ENCODE results near the gene HSD11B1L.

The HSD11B1L gene

GRCh38 chr19:5680437-5681368 lies at the start of gene HSD11B1L, which contains the start of gene MICOS13:
HSD11B1L (plus strand) TSS chr19:5681027; CDS start chr19:5684833, 3,806 bp downstream.
MICOS13 (minus strand) TSS chr19:5680516; CDS start chr19:5680486, 30 bp downstream.
- TF ChIP-seq ZNF274 (IDR thresholded peaks at IDR 0.05; ENCODE audit: low read depth, low read length) = no peak
- H3K4me3 ChIP-seq (ENCODE audit: low read length) = peak within 1 kb of the TSS; percentile 85

GRCh38 chr19:5631567-5632240 lies 49.1 kb upstream of the HSD11B1L start:
- TF ChIP-seq ZNF274 (IDR thresholded peaks at IDR 0.05; ENCODE audit: low read depth, low read length) = no peak

DNA sequence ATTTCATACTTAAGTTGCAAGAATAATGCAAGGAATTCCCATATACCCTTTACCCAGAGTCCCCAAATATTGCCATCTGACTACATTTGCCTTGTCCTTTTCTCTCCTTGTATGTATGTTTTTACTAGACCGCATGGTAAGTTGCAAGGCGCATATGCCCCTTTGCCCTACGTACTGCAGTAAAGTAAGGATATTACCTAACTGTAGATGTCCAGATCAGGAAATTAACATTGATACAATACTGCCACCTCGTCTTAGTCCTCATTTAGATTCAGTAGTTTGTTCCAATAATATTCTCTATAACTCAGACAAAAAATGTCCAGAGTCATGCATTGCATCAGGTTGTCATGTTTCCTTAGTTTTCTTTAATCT lies 48.6 kb upstream of the HSD11B1L start:
- no peak for TF ChIP-seq ZNF274 (IDR thresholded peaks at IDR 0.05; ENCODE audit: low read depth, low read length)
- H3K4me3 ChIP-seq (ENCODE audit: low read length) = no peak overlapping the region

More at GRCh38 chr19:5631567-5632240, 49.1 kb upstream of the HSD11B1L start:
- H3K4me3 ChIP-seq (ENCODE audit: low read length) = no peak overlapping the region

GRCh38 chr19:5632657-5633056 lies 48.2 kb upstream of the HSD11B1L start:
- H3K4me3 ChIP-seq (ENCODE audit: low read length) = no peak overlapping the region
- no peak for TF ChIP-seq ZNF274 (IDR thresholded peaks at IDR 0.05; ENCODE audit: low read depth, low read length)

DNA sequence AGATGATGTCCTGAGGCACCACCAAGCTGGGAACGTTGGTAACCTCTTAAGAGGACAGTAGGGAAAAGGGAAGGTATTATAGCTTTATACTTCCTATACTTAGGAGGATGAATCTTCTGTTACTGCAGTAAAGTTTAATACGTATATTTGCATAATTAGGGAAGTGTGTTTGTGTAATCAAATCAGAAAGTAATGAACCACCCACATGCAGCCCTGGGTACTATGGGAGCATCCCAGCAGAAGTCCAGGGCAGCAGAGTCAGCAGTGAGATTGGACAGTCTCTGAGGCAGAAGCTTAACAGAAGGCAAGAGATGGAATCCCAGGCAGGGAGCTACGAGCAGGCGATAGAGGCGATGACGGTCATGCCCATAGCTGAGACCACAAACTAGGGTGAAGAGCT lies 45.4 kb upstream of the HSD11B1L start:
- H3K4me3 ChIP-seq (ENCODE audit: low read length) = no peak overlapping the region
- no peak for TF ChIP-seq ZNF274 (IDR thresholded peaks at IDR 0.05; ENCODE audit: low read depth, low read length)

DNA sequence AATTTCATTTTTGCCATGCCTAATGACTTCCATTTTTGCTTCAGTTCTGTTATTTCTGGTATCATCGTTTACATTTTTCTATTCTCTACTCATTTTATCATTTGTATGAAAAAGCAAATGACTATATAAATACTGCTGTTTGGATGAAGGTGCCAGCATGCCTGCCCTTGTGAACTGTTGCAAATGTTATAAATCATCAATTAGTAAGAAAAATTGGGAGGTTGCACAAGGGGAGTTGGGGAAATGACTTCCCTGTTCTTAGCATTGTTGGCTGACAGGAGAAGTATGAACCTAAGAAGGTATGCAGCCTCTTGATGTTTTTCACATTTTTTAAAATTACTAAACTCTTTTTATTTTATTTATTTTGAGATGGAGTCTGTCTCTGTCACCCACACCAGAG lies 42.9 kb upstream of the HSD11B1L start:
- TF ChIP-seq ZNF274 (IDR thresholded peaks at IDR 0.05; ENCODE audit: low read depth, low read length) = no peak
- H3K4me3 ChIP-seq (ENCODE audit: low read length) = no peak overlapping the region

DNA sequence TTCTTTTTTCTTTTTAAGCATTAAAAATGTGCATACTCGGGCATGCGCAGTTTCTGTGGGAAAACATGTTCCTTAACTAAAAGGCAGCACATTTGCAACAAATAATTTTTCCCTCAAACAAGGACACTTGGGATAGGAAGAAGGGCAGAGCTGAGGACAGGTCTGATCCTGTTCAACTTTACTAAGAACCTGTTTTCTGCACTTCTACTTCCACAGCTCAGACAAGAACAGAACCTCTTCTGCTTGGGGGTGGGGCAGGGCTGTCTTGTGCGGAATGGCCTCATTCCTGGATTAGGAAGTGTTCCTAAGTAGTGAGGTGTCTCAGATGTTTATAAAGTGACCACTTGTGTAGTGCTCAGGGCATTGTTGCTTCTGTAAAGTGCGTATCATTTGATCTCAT lies 39.7 kb upstream of the HSD11B1L start:
- no peak overlapping the region for H3K4me3 ChIP-seq (ENCODE audit: low read length)
- no peak for TF ChIP-seq ZNF274 (IDR thresholded peaks at IDR 0.05; ENCODE audit: low read depth, low read length)

DNA sequence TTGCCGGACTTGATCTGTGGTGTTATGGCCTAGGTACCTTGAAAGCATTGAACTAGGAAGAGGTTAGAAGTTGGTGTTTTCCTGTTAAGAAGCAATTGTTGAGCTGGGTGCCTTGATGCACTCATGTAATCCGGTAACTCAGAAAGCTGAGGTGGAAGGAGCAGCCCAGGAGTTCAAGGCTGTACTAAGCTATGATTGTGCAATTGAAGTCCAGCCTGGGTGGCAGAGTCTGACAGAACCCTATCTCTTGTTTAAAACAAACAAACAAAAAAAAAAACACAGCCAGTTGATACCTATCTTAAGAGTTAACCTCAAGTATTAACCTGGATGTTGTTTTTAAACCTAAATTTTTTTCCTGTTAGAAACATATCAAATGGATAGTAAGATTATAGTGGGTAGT lies 38.6 kb upstream of the HSD11B1L start:
- no peak overlapping the region for H3K4me3 ChIP-seq (ENCODE audit: low read length)
- TF ChIP-seq ZNF274 (IDR thresholded peaks at IDR 0.05; ENCODE audit: low read depth, low read length) = no peak

GRCh38 chr19:5643060-5643459 lies 37.8 kb upstream of the HSD11B1L start:
- no peak overlapping the region for H3K4me3 ChIP-seq (ENCODE audit: low read length)
- no peak for TF ChIP-seq ZNF274 (IDR thresholded peaks at IDR 0.05; ENCODE audit: low read depth, low read length)

DNA sequence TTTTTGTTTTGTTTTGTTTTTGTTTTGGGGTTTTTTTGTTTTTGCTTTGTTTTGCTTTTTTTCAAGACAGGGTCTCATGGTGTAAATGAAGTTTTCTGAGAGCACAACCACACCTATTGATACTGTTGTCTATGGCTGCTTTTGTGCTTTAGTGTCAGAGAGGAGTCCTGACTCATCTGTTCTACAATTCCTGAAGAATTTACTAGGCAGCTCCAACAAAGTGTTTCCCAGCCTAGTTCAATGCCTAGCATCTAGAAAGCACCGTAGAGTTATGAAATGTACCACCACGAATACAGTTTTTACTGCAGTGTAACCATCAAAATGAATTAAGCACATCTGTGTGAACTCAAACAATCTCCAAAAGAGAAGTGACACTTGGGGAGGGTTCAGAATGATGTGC lies 36.8 kb upstream of the HSD11B1L start:
- no peak for TF ChIP-seq ZNF274 (IDR thresholded peaks at IDR 0.05; ENCODE audit: low read depth, low read length)
- no peak overlapping the region for H3K4me3 ChIP-seq (ENCODE audit: low read length)

DNA sequence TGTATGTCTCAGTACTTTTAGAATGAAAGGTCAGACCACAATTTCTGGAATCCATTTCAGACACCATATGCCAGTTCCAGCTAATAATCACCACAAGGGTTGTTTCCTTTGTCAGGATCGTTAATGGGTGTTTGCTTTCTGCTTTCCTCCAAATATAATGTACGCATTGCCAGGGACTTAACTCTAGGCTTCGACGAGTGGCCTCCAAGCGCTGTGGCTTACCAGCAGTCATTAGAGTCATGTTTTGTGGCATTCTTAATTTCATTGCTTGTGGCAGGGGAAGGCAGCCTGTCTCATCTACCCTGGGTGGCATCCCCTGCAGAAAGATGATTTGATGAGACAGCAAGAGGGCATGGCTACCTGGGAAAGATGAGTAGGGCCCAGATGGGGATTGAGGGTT lies 35.4 kb upstream of the HSD11B1L start:
- no peak overlapping the region for H3K4me3 ChIP-seq (ENCODE audit: low read length)
- no peak for TF ChIP-seq ZNF274 (IDR thresholded peaks at IDR 0.05; ENCODE audit: low read depth, low read length)

DNA sequence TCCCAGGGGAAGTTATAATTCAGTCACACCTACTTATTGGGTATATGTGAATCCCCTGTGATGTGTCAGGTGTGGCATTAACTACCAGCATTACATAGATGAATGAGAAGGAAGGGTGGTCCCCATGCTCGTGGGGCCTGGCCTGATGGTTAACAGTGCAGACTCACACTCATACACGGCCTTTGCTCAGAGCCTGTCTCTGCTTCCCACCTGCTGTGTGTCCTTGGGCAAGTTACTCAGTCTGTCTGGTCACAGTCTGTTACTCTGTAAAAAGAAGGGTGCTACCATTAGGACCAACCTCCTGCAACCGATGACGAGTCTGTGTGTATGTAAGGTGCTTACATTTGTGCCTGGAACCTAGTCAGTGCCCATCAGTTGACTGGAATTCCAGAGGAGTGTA lies 34.1 kb upstream of the HSD11B1L start:
- no peak overlapping the region for H3K4me3 ChIP-seq (ENCODE audit: low read length)
- no peak for TF ChIP-seq ZNF274 (IDR thresholded peaks at IDR 0.05; ENCODE audit: low read depth, low read length)

GRCh38 chr19:5648464-5648863 lies 32.4 kb upstream of the HSD11B1L start:
- no peak for TF ChIP-seq ZNF274 (IDR thresholded peaks at IDR 0.05; ENCODE audit: low read depth, low read length)
- H3K4me3 ChIP-seq (ENCODE audit: low read length) = no peak overlapping the region

DNA sequence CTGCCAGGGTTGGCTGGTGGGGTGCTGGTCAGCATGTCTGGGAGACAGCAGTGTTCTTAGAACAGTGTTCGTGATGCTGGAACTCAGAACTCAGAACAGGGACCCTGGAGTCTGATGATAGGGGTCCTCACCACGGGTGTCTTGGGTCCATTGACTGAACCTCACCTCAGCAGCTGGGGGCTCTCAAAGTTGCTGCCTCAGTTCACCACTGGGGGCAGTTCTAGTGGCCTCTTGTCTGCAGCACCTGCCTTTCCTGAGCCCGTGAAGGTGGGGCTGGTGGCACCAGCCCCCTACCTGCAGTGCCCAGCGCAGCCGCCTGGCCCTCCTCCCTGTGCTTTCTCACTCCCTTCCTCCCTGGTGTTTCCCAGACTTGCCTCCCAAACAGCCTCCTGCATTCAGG lies 29.5 kb upstream of the HSD11B1L start:
- no peak overlapping the region for H3K4me3 ChIP-seq (ENCODE audit: low read length)
- no peak for TF ChIP-seq ZNF274 (IDR thresholded peaks at IDR 0.05; ENCODE audit: low read depth, low read length)

DNA sequence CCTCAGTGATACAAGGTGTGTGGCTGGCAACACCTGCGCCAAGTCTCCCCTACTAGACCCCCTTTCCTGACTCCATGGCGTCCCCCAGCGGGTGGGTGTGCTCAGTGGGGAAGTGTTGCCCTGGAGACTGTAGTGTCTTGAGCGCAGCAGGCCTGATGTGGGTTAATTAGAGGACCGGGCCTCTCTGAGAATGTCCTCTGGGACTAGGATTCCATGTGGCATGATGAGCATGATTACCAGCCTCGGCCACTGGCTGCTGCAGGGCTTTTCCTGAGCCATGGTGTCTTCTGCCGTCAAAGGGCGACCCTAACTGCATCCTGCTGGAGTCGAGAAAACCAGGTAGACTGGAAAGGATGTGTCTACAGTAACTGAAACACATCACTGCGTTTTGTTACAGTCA lies 28.6 kb upstream of the HSD11B1L start:
- no peak for TF ChIP-seq ZNF274 (IDR thresholded peaks at IDR 0.05; ENCODE audit: low read depth, low read length)
- H3K4me3 ChIP-seq (ENCODE audit: low read length) = no peak overlapping the region

Measured in GM08714 (cell line).